ENCODE data around the gene CADPS2. TPM values are rescaled to one million over a fixed set of nuclear protein-coding genes. Genes with fewer than 3 reads are reported as not detected.

The CADPS2 gene
- total and polyA plus RNA-seq, 10 of the 15 experiments (the other 5 are each of a cell fraction or from before 2014, with no cell fraction given), result 0.05 to 7.5 (median 0.25) TPM

DNA sequence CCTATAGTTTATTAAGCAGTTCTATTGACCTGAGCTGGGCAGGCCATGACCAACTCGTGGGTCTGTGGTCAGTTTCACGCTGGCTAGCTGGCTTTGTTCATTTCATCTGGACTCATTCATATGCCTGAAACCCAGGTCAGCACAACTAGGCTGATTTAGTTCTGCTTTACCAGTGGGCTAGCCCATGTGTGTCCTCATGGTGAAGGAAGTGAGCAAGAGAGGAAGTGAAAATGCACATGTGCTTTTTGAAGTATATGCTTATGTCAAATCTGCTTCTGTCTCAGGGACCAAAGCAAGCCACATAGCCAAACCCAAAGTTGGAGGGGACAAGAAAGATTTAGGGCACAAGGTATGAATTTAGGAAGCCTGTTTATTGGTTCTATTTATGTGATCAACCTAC is 341.8 kb downstream of the CADPS2 start (continued):
- TF ChIP-seq GATAD2B (conservative IDR thresholded peaks at IDR 0.05; ENCODE audit: low read depth), result peak; percentile 33; the same call in 1 of the 2 replicates
- no peak for TF ChIP-seq ZNF622 (IDR thresholded peaks at IDR 0.05)
- TF ChIP-seq, protein P1, sequence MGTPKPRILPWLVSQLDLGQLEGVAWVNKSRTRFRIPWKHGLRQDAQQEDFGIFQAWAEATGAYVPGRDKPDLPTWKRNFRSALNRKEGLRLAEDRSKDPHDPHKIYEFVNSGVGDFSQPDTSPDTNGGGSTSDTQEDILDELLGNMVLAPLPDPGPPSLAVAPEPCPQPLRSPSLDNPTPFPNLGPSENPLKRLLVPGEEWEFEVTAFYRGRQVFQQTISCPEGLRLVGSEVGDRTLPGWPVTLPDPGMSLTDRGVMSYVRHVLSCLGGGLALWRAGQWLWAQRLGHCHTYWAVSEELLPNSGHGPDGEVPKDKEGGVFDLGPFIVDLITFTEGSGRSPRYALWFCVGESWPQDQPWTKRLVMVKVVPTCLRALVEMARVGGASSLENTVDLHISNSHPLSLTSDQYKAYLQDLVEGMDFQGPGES (IDR thresholded peaks at IDR 0.05), result no peak
- TF ChIP-seq BRCA1 (IDR thresholded peaks at IDR 0.05; ENCODE audit: low read depth, low read length), result no peak
- no peak for TF ChIP-seq HDAC2 (IDR thresholded peaks at IDR 0.05)
- no peak for TF ChIP-seq HSF1 (IDR thresholded peaks at IDR 0.05; ENCODE audit: low read depth, low read length)
- no peak for TF ChIP-seq TARDBP (IDR thresholded peaks at IDR 0.05; ENCODE audit: borderline replicate concordance)
- no peak for TF ChIP-seq KLF5 (IDR thresholded peaks at IDR 0.05; ENCODE audit: partially characterized antibody)
- TF ChIP-seq CTCF (IDR thresholded peaks at IDR 0.05 in 2 of 3, conservative IDR thresholded peaks at IDR 0.05 in 1 of 3; ENCODE audit: control insufficient read depth in 2 of 3, extremely low read depth in 1 of 3, insufficient read depth in 1 of 3, low read depth in 3 of 3, low read length in 3 of 3), result no peak
- no peak for TF ChIP-seq ZBTB11 (CRISPR knock-in tag; IDR thresholded peaks at IDR 0.05)
- TF ChIP-seq, protein P2, sequence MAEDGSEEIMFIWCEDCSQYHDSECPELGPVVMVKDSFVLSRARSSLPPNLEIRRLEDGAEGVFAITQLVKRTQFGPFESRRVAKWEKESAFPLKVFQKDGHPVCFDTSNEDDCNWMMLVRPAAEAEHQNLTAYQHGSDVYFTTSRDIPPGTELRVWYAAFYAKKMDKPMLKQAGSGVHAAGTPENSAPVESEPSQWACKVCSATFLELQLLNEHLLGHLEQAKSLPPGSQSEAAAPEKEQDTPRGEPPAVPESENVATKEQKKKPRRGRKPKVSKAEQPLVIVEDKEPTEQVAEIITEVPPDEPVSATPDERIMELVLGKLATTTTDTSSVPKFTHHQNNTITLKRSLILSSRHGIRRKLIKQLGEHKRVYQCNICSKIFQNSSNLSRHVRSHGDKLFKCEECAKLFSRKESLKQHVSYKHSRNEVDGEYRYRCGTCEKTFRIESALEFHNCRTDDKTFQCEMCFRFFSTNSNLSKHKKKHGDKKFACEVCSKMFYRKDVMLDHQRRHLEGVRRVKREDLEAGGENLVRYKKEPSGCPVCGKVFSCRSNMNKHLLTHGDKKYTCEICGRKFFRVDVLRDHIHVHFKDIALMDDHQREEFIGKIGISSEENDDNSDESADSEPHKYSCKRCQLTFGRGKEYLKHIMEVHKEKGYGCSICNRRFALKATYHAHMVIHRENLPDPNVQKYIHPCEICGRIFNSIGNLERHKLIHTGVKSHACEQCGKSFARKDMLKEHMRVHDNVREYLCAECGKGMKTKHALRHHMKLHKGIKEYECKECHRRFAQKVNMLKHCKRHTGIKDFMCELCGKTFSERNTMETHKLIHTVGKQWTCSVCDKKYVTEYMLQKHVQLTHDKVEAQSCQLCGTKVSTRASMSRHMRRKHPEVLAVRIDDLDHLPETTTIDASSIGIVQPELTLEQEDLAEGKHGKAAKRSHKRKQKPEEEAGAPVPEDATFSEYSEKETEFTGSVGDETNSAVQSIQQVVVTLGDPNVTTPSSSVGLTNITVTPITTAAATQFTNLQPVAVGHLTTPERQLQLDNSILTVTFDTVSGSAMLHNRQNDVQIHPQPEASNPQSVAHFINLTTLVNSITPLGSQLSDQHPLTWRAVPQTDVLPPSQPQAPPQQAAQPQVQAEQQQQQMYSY (CRISPR knock-in tag; IDR thresholded peaks at IDR 0.05), result no peak
- TF ChIP-seq MAX (IDR thresholded peaks at IDR 0.05; ENCODE audit: low read depth, low read length), result peak; percentile 81; the same call in 1 of the 2 replicates
- TF ChIP-seq BCL11A (IDR thresholded peaks at IDR 0.05; ENCODE audit: low read depth, low read length), result peak; percentile 34; the same call in 1 of the 2 replicates
- TF ChIP-seq CHD4 (IDR thresholded peaks at IDR 0.05), result no peak
- TF ChIP-seq MTA2 (IDR thresholded peaks at IDR 0.05; ENCODE audit: low read depth), result peak; percentile 74
- no peak for TF ChIP-seq CBX3 (IDR thresholded peaks at IDR 0.05; ENCODE audit: borderline replicate concordance, low read depth)
- TF ChIP-seq ZBED1 (IDR thresholded peaks at IDR 0.05; ENCODE audit: borderline replicate concordance), result no peak
- peak; percentile 60; the same call in 1 of the 2 replicates for TF ChIP-seq PAX8 (IDR thresholded peaks at IDR 0.05)
- 0 out of 2 replicates have a peak, but pooled peaks have one; percentile 25 for TF ChIP-seq RUNX3 (IDR thresholded peaks at IDR 0.05; ENCODE audit: low read length)
- TF ChIP-seq POLR2AphosphoS2 (IDR thresholded peaks at IDR 0.05; ENCODE audit: low read depth, low read length), result no peak
